HEK293T (cell line): ENCODE measurements around the gene RNF225.

ENCODE experiments used
- CTCF ChIA-PET: fragments of 350-600 bp; formaldehyde crosslinking; extraction: SDS; loops from one replicate; lab custom pipeline; 2021; ENCODE audit warnings: antibody characterized with exemption, inconsistent platforms; lab: Yijun Ruan, JAX
- POLR2A ChIA-PET: fragments of 350-600 bp; formaldehyde crosslinking; extraction: SDS; loops from one replicate; lab custom pipeline; 2020; ENCODE audit warnings: antibody characterized with exemption, inconsistent platforms; lab: Yijun Ruan, JAX
- DNase-seq: peaks from one replicate; pipeline ENCODE4 v3.0.0; 2012; ENCODE audit warnings: mixed read lengths; ENCODE audit errors: extremely low spot score
- ARNT ChIP-seq: fragments of 450-650 bp; IDR thresholded peaks from 2 replicates; pipeline ENCODE4 v1.6.1; 2017; ENCODE audit warnings: mild to moderate bottlenecking
- BHLHE40 ChIP-seq: fragments of 450-650 bp; IDR thresholded peaks from 2 replicates; pipeline ENCODE4 v1.6.1; 2016; ENCODE audit warnings: mild to moderate bottlenecking, moderate library complexity, borderline replicate concordance
- CTBP1 ChIP-seq: fragments of 450-650 bp; IDR thresholded peaks from 2 replicates; pipeline ENCODE4 v1.6.1; 2016; ENCODE audit warnings: borderline replicate concordance
- ELF4 ChIP-seq: fragments of 450-650 bp; IDR thresholded peaks from 2 replicates; pipeline ENCODE4 v1.6.1; 2017; ENCODE audit warnings: antibody characterized with exemption
- FOXA1 ChIP-seq: fragments of 450-650 bp; IDR thresholded peaks from 2 replicates; pipeline ENCODE4 v1.6.1; 2016; ENCODE audit warnings: mild to moderate bottlenecking
- FOXK2 ChIP-seq: fragments of 450-650 bp; IDR thresholded peaks from 2 replicates; pipeline ENCODE4 v1.6.1; 2016; ENCODE audit warnings: mild to moderate bottlenecking
- FOXM1 ChIP-seq: fragments of 450-650 bp; IDR thresholded peaks from 2 replicates; pipeline ENCODE4 v1.6.1; 2017; ENCODE audit warnings: mild to moderate bottlenecking, borderline replicate concordance
- HDGF ChIP-seq: fragments of 450-650 bp; IDR thresholded peaks from 2 replicates; pipeline ENCODE4 v1.6.1; 2017; ENCODE audit warnings: antibody characterized with exemption, borderline replicate concordance
- L3MBTL2 ChIP-seq: fragments of 450-650 bp; conservative IDR thresholded peaks from 2 replicates; pipeline ENCODE4 v1.6.1; 2016; ENCODE audit warnings: mild to moderate bottlenecking
- LEF1 ChIP-seq: fragments of 450-650 bp; IDR thresholded peaks from 2 replicates; pipeline ENCODE4 v1.6.1; 2017; ENCODE audit warnings: mild to moderate bottlenecking, borderline replicate concordance
- NFRKB ChIP-seq: fragments of 450-650 bp; IDR thresholded peaks from 2 replicates; pipeline ENCODE4 v1.6.1; 2016; ENCODE audit warnings: mild to moderate bottlenecking, moderate library complexity
- SP1 ChIP-seq: fragments of 450-650 bp; IDR thresholded peaks from 2 replicates; pipeline ENCODE4 v1.6.1; 2017
- SUZ12 ChIP-seq: fragments of 450-650 bp; IDR thresholded peaks from 2 replicates; pipeline ENCODE4 v1.6.1; 2016; ENCODE audit warnings: mild to moderate bottlenecking
- TARDBP ChIP-seq: fragments of 450-650 bp; IDR thresholded peaks from 2 replicates; pipeline ENCODE4 v1.6.1; 2016
- ZNF384 ChIP-seq: fragments of 450-650 bp; IDR thresholded peaks from 2 replicates; pipeline ENCODE4 v1.6.1; 2016
- TF ChIP-seq, protein P1 (sequence below): fragments of 450-650 bp; IDR thresholded peaks from 2 replicates; pipeline ENCODE4 v1.6.1; 2016

Gene RNF225

DNA sequence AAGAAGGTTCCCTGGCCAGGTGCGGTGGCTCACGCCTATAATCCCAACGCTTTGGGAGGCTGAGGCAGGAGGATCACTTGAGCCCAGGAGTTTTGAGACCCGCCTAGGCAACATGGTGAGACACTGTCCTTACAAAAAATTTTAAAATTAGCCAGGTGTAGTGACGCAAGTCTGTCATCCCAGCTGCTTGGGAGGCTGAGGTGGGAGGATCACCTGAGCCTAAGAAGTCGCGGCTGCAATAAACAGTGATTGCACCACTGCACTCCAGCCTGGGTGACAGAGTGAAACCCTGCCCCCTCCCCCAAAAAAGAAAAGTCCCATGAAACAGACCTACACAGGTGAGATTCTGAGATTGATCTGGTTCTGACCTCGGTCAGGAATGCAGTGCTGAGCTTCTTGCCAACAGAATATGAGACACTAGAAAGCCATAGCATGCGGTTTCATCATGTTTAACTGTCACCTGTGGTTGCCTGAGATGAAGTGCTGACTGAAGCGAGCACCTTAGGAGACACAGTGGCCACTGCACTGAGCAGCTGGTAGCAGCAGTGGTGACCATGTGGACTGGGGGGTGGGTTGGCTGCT, 40.1 kb upstream of the RNF225 start:
- TF ChIP-seq SUZ12, result no peak
- TF ChIP-seq SP1, result no peak
- TF ChIP-seq ELF4, result no peak
- no peak for TF ChIP-seq TARDBP
- TF ChIP-seq FOXM1, result no peak
- TF ChIP-seq ZNF384, result no peak
- TF ChIP-seq BHLHE40, result no peak
- TF ChIP-seq, protein P1, sequence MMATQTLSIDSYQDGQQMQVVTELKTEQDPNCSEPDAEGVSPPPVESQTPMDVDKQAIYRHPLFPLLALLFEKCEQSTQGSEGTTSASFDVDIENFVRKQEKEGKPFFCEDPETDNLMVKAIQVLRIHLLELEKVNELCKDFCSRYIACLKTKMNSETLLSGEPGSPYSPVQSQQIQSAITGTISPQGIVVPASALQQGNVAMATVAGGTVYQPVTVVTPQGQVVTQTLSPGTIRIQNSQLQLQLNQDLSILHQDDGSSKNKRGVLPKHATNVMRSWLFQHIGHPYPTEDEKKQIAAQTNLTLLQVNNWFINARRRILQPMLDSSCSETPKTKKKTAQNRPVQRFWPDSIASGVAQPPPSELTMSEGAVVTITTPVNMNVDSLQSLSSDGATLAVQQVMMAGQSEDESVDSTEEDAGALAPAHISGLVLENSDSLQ, result no peak
- TF ChIP-seq CTBP1, result no peak
- no peak for TF ChIP-seq LEF1
- no peak for TF ChIP-seq L3MBTL2
- TF ChIP-seq FOXA1, result no peak
- TF ChIP-seq ARNT, result no peak
- no peak for TF ChIP-seq FOXK2
- TF ChIP-seq HDGF, result no peak
- no peak for TF ChIP-seq NFRKB
- no peak for DNase-seq
- ChIA-PET POLR2A (interaction anchor here (1.3 kb wide), 1 partner anchor 53 kb away, joined by 5 read pairs; the partner anchor contains the start of gene ZNF584), CTCF (no interaction called here)

DNA sequence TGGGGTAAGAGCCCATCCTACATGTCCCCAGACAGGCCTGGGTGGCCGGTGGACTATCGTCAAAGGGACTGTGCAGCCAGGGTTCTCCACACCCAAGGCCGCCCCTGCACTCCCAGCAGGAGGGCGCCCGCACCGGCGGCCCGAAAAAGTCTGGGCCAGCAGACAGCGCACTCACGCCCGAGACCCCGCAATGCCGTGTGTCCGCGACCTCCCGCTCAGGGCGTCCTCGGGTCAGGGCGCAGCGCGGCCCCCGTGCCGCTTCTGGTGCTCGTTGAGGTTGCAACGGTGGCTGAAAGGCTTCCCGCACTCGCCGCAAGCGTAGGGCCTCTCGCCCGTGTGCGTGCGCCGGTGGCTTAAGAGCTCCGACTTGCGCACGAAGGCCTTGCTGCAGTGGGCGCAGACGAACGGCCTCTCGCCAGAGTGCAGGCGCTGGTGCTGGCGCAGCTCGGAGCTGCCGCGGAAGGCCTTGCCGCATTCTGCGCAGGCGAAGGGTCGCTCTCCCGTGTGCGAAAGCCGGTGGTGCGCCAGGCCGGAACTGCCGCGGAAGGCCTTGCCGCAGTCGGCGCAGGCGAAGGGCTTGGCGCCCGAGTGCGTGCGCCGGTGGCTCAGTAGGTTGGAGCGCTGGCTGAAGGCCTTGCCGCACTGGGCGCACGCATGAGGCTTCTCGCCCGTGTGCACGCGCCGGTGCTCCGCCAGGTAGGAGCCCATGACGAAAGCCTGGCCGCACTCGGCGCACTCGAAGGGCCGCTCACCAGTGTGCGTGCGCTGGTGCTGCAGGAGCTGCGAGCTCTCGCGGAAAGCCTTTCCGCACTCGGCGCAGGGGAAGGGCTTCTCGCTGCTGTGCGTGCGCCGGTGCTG, 39.3 kb upstream of the RNF225 start:
- POLR2A ChIA-PET, result interaction anchor here (0.6 kb wide), 1 partner anchor 128 kb away, joined by 3 read pairs; the partner anchor contains the start of gene ZNF544

DNA sequence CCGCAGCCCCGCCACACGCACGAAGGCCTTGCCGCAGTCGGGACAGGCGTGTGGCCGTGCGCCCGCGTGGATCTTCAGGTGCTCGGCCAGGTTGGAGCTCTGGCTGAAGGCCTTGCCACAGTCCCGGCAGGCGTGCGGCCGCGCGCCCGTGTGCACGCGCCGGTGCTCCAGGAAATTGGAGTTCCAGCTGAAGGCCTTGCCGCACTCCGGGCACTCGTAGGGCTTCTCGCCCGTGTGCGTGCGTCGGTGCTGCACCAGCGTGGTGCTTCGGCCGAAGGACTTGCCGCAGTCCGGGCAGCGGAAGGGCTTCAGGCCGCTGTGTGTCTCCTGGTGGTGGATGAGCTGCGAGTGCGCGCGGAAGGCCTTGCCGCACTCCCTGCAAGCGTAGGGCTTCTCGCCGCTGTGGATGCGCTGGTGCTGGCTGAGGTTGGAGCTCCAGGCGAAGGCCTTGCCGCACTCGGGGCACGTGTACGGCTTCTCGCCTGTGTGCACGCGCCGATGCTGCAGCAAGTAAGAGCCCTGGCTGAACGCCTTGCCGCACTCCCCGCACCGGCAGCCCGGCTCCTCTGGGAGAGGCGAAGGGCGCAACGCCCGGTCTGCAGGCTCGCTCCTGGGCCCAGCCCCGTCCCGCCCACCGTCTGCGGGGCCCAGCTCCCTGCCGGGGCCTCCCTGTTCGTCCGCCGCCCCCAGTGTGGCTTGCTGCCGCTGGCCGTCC, 38.5 kb upstream of the RNF225 start:
- POLR2A ChIA-PET, result interaction anchor here (0.6 kb wide), 1 partner anchor 128 kb away, joined by 3 read pairs; the partner anchor contains the start of gene ZNF544
- DNase-seq, result no peak
- CTCF ChIA-PET, result no interaction called here
- TF ChIP-seq ELF4 (no peak), HDGF (no peak)

More for the DNA sequence above, 39.3 kb upstream of the RNF225 start:
- CTCF ChIA-PET, result no interaction called here
- no peak for DNase-seq
- TF ChIP-seq NFRKB (no peak), SUZ12 (no peak), L3MBTL2 (no peak), ARNT (no peak), LEF1 (no peak), ELF4 (no peak), FOXM1 (no peak), CTBP1 (no peak), FOXK2 (no peak), TARDBP (no peak), BHLHE40 (no peak), ZNF384 (no peak), SP1 (no peak), FOXA1 (no peak), HDGF (no peak)
- TF ChIP-seq, protein P1, result no peak

DNA sequence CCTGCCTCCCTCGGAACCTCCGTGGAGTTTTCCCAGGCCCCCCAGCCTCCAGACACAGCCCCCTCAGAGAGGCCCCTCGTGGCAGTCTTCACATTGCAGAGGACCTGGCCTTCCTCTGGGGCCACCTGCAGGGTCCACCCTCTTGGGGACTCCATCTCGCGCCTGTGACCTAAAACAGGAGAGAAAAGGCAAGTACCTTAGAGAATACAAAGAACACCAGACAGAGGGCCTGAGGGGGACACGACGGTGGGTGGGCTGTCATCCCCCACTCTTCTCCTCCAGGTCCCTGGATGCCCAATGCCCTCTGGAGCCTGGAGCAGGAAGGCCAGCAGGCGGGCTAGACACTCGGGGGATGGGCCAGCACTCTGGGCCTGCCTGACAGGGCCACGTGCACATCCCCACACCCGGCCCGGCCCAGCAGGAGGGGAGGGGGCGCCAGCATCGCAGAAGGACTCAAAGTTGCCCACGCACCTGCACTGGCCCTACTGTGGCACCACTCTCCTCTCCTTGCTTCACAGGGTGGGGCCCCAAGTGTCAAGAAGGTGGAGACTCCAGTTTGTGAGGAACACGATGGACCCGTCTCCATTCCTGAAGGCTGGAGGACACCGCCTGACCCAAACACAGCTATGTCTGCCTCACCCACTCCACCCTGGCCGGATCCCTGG, 37.8 kb upstream of the RNF225 start:
- DNase-seq, result no peak
- no peak for TF ChIP-seq HDGF
- TF ChIP-seq NFRKB, result no peak
- TF ChIP-seq ZNF384, result no peak
- no peak for TF ChIP-seq ARNT
- no peak for TF ChIP-seq CTBP1
- TF ChIP-seq SUZ12, result no peak
- no peak for TF ChIP-seq FOXA1
- no peak for TF ChIP-seq FOXM1
- no peak for TF ChIP-seq ELF4
- TF ChIP-seq, protein P1, result no peak
- TF ChIP-seq L3MBTL2, result no peak
- no peak for TF ChIP-seq FOXK2
- TF ChIP-seq BHLHE40, result no peak
- no peak for TF ChIP-seq LEF1
- no peak for TF ChIP-seq TARDBP
- ChIA-PET CTCF (no interaction called here), POLR2A (no interaction called here)

DNA sequence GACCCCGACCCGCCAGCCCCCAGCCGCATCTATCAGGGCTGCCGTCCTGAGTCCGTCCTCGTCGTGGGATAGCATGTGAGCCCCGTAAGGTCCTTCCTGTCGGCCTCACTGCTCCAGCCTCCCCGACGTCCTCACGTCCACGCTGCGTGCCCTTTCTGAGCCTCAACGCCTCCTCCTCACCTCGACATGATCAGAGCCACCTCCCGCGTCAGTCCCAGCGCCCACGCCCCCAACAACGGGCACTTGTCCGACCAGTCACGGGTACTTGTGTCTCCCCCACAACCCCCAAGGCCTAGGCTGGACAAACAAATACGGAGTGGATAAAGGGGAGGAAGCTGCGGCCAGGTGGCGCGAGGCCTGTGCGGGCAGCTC, 33.6 kb upstream of the RNF225 start:
- TF ChIP-seq FOXM1 (no peak), HDGF (no peak), L3MBTL2 (peak; percentile 84)
- POLR2A ChIA-PET, result interaction anchor here (0.7 to 3.4 kb wide), 23 partner anchors 8 to 543 kb away, joined by 3 to 30 read pairs (median 8); partner anchors contain the start of genes CHMP2A, RPS5, TRIM28 and ZBTB45
- CTCF ChIA-PET, result no interaction called here
- DNase-seq, result peak; percentile 46
